GM12892 (cell line): ENCODE measurements around the gene ABCB10.

Experiments used
- DNase-seq: peaks from one replicate; pipeline ENCODE4 v3.0.0; 2011; ENCODE audit not compliant: insufficient read length
- FAIRE-seq: peaks from 2 replicates; lab custom pipeline; 2011; peaks lifted over from hg19 to GRCh38; lab: Jason Lieb, UNC
- POLR2A ChIP-seq: IDR thresholded peaks from 2 replicates; pipeline ENCODE4 v1.6.1; 2011; ENCODE audit warnings: low read depth, low read length, control low read depth
- POLR2AphosphoS5 ChIP-seq: IDR thresholded peaks from 2 replicates; pipeline ENCODE4 v1.6.1; 2011; ENCODE audit warnings: low read depth, low read length, control low read depth
- TAF1 ChIP-seq: IDR thresholded peaks from 2 replicates; pipeline ENCODE4 v1.6.1; 2011; ENCODE audit warnings: low read depth, mild to moderate bottlenecking, control low read depth, low read length, borderline replicate concordance

The ABCB10 gene

GRCh38 chr1:229550812-229551567, 7.5 kb downstream of the ABCB10 start:
- TF ChIP-seq TAF1 = no peak
- no peak for TF ChIP-seq POLR2A
- TF ChIP-seq POLR2AphosphoS5 = no peak
- DNase-seq (no peak), FAIRE-seq (no peak)

GRCh38 chr1:229547542-229547941, 11.0 kb downstream of the ABCB10 start:
- no peak for FAIRE-seq
- TF ChIP-seq POLR2A (no peak), TAF1 (no peak), POLR2AphosphoS5 (no peak)
- DNase-seq = no peak

GRCh38 chr1:229544587-229544986, 13.9 kb downstream of the ABCB10 start:
- TF ChIP-seq TAF1 = no peak
- no peak for TF ChIP-seq POLR2A
- TF ChIP-seq POLR2AphosphoS5 = no peak
- no peak for FAIRE-seq
- no peak for DNase-seq

- TF ChIP-seq POLR2AphosphoS5 (no peak), POLR2A (no peak), TAF1 (no peak)
- FAIRE-seq (no peak), DNase-seq (no peak)
These were observed 18.5 kb downstream of the ABCB10 start for GRCh38 chr1:229539863-229540506.

GRCh38 chr1:229538945-229539344, 19.6 kb downstream of the ABCB10 start:
- no peak for TF ChIP-seq POLR2A
- no peak for TF ChIP-seq TAF1
- TF ChIP-seq POLR2AphosphoS5 = no peak
- no peak for FAIRE-seq

GRCh38 chr1:229537894-229538293, 20.6 kb downstream of the ABCB10 start:
- TF ChIP-seq POLR2AphosphoS5 (no peak), TAF1 (no peak), POLR2A (no peak)
- DNase-seq (no peak), FAIRE-seq (no peak)

More at GRCh38 chr1:229538945-229539344, 19.6 kb downstream of the ABCB10 start:
- no peak for DNase-seq

- TF ChIP-seq POLR2A (no peak), TAF1 (no peak), POLR2AphosphoS5 (no peak)
- FAIRE-seq = no peak
- no peak for DNase-seq
These were observed 21.5 kb downstream of the ABCB10 start for GRCh38 chr1:229536982-229537381.

- FAIRE-seq = no peak
- TF ChIP-seq TAF1 (no peak), POLR2A (no peak), POLR2AphosphoS5 (no peak)
- DNase-seq = no peak
These were observed 23.3 kb downstream of the ABCB10 start for GRCh38 chr1:229535230-229535629.

GRCh38 chr1:229531326-229531725, 27.2 kb downstream of the ABCB10 start:
- DNase-seq = no peak
- no peak for FAIRE-seq
- TF ChIP-seq TAF1 = no peak
- no peak for TF ChIP-seq POLR2AphosphoS5
- no peak for TF ChIP-seq POLR2A

- no peak for TF ChIP-seq POLR2AphosphoS5
- TF ChIP-seq POLR2A = no peak
- TF ChIP-seq TAF1 = no peak
- FAIRE-seq = no peak
- no peak for DNase-seq
These were observed 28.9 kb downstream of the ABCB10 start for GRCh38 chr1:229529639-229530038.

GRCh38 chr1:229526695-229527094, 31.8 kb downstream of the ABCB10 start:
- FAIRE-seq (no peak), DNase-seq (no peak)
- no peak for TF ChIP-seq POLR2AphosphoS5

- TF ChIP-seq TAF1 (no peak), POLR2A (no peak), POLR2AphosphoS5 (no peak)
- DNase-seq = no peak
- no peak for FAIRE-seq
These were observed 35.5 kb downstream of the ABCB10 start for GRCh38 chr1:229523052-229523451.
